Non-pigmented ciliary epithelial cell (primary cell): ENCODE data around the gene CAND2.
"Not testable (repeated sequence)": the region's sequence is repeated elsewhere in the genome, so short reads cannot be mapped to it uniquely, and the experiment has no call there.

ENCODE experiments used
- DNase-seq: peaks from one replicate; pipeline ENCODE4 v3.0.0-alpha.2; 2010; ENCODE audit warnings: low read depth

The CAND2 gene

DNA sequence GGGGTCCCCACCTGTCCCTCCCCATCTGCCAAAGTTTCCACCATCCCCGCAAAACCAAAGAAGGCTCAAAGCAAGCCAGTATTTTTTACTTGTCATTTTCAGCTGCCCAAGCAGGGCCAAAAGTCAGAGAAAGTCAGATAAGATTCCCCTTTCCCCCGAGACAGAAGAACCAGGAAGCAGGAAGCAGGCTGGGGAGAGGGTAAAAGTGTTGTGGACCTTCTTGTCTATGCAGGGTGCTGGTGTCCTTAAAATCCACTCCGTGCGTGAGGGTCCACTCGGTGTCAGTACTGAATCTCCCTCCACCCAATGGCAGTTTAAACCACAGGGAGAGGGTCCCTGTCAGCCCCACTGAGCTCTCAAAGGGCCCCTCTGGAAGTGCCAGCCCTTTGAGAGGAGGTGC, 65.1 kb downstream of the CAND2 start:
- DNase-seq = no peak

DNA sequence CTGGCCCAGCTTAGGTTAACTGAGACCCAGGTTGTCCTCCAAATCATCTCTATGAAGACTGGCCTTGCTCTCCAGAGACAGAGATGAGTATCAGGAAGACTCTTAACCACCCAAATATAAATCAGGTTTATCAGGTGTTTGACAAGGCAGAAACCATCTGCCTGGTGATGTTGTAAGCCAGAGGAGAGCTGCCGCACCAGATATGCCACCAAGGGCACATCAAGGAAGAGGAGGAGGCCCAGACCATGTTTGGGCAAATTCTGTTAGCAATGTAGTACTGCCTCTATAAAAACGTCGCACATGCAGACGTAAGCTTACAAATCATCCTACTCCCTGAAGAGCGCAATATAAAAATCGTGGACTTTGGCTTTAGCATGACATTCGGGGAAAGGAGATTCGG, 65.9 kb downstream of the CAND2 start:
- no peak for DNase-seq

DNA sequence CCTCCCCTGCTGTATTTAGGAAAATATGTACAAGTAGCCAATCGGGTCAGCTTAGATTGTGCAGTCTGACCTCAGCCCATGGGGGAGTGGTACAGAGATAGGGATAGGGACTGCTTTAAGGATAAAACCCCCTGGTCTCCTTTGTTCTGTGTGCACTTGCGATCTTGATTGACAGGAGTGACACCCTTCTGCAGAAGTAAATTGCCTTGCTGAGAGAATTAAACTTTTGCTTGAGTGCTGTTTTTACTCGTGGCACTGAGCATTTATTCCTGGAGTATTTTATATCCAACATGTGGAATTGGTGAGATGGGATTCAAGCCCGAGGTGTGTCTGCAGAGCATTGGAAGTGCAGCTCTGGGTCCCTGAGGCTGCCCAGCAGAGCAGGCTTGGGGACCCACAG, 68.8 kb downstream of the CAND2 start:
- no peak for DNase-seq

DNA sequence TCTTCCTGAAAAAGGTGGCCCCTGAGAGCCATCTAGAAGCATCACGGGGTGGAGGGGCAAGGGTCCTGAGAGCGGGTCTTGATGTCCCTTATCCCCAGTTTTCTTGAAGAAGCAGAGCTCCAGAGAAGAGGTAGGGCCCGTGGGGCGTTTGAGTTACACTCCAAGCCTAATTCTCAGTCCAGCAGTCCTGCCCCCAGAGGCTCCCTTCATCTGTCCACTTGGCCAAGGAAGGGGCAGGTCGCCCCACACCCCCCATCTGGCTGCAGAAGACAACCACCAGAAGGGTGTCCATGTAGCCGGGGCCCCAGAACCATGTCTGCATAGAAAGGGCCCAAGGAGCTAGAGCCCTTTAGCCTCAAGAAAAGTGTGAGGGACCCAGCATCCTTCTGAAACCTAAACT, 70.4 kb downstream of the CAND2 start:
- no peak for DNase-seq

DNA sequence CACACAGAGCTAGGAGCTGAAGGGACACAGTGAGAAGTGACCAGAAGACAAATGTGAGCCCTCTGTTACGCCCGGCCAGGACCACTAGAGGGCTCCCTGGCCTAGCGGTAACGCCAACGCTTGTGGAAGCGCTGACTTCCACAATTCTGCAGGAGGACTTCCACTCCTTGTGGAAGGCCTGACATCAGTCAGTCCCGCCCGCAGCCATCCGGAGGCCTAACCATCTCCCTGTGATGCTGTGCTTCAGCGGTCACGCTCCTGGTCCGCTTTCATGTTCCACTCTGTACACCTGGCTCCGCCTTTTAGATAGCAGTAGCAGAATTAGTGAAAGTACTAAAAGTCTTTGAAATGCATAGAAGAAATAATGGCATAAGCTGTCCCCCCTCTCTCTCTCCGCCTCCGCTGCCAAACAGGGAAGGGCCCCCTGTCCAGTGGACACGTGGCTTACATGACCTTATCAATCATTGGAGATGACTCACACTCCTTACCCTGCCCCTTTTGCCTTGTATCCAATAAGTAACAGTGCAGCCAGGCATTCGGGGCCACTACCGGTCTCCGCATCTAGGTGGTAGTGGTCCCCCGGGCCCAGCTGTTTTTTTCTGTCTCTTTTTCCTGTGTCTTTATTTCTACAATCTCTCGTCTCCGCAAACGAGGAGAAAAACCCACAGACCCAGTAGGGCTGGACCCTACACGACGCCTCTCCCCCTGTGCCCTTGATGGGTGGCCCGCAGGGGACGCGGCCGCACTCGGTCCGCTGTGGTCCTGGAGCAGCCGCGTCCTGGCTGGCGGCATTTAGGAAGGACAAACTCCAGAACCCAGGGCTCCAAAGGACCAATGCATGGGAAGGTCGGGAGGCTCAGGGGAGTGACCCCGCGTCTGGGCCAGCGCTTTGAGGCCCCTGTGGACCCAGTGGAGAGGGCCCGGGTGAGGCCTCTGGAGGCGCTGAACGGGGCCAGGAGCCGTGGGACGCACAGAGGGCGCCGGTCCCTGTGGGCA, 71.9 kb downstream of the CAND2 start:
- peak; percentile 56 for DNase-seq

DNA sequence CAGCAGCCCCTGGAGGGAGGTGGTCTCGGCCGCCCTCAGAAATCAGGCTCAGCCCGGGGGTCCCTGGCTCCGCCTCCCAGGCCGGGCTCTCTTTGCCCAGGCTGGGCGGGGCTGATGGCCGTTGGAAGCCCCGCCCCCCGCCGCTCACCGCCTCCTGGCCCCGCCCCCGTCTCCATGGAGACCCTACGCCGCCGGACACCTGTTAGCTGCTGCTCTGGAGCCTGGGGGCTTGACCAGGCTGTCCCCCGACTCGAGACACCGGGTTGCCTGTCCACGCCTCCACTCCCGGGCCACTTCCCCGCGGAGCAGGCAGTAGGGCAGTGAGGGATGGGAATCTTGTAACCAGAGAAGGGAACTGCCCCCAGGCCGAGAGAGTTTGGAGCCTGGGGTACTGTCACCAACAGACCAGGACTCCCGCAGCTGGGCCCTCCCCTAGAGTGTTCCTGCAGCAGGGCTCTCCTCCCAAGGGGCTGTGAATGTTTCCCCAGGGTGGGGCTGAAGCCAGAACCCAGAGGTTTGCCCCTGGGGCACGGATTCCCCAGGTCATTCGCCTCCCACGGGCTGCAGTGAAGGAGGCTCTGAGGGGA, 72.6 kb downstream of the CAND2 start:
- no peak for DNase-seq

DNA sequence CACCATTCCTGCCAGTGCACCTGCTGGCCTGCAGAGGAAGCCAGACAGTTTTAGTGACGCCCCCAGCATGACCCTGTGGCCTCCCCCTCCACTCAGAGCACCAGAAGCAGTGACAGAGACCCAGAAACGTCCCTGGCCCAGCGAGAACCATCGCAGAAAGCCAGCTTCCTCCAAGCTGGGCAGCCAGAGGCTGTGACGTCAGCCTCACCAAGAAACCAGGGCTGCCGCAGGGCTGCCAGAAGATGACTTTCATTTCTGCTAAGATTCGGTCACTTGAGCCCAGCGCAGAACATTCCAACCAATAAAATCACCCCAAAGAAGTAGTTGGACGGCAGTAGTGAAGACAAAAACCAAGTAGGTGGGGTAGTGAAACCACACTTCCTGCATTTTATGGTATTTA, 74.5 kb downstream of the CAND2 start:
- DNase-seq = no peak

DNA sequence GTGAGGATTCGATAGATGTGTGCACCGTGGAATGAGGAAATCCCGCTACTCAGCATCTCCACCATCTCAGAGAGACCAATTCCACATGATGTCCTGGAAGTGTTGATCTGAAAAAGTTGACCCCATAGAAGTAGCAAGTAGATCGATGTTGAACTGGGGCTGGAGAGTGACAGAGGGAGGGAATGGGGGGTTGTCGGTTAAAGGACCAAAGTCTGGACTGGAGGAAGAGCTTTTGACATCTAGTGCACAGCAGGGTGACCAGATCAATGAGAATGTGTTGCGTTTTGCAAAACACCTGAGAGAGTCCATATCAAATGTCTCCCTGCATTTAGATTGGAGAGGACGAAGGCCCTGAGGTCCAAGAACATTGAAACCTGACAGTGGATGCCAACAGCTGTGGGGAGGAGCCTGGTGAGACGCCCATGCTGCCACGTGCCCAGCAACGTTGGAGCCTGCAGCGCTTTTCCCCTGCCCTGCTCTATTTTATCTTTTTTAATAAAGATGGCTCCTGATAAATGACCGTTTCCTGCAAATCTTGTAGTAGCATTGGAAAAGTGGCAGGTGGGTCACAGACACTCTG, 75.0 kb downstream of the CAND2 start:
- no peak for DNase-seq

DNA sequence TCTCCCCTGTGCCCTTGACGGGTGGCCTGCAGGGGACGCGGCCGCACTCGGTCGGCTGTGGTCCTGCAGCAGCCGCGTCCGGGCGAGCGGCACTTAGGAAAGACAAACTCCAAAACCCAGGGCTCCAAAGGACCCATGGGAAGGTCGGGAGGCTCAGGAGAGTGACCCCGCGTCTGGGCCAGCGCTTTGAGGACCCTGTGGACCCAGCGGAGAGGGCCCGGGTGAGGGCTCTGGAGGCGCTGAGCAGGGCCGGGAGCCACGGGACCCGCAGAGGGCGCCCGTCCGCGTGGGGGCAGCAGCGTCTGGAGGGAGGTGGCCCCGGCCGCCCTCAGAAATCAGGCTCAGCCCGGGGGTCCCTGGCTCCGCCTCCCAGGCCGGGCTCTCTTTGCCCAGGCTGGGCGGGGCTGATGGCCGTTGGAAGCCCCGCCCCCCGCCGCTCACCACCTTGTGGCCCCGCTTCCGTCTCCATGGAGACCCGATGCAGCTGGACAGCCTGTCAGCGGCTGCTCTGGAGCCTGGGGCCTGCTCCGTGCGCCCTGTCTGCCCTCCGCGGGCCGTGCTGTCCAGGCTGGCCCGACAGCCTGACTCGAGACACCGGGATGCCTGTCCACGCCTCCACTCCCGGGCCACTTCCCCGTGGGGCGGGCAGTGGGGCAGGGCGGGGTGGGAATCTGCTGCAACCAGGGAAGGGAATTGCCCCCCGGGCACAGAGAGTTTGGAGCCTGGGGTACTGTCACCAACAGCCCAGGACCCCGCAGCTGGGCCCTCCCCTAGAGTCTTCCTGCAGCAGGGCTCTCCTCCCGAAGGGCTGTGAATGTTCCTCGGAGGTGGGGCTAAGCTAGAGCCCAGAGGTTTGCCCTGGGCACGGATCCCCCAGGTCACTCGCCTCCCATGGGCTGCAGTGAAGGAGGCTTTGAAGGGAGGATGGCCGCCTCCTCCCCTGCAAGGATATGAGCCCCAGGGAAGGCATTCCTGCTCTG, 79.7 kb downstream of the CAND2 start:
- no peak for DNase-seq

DNA sequence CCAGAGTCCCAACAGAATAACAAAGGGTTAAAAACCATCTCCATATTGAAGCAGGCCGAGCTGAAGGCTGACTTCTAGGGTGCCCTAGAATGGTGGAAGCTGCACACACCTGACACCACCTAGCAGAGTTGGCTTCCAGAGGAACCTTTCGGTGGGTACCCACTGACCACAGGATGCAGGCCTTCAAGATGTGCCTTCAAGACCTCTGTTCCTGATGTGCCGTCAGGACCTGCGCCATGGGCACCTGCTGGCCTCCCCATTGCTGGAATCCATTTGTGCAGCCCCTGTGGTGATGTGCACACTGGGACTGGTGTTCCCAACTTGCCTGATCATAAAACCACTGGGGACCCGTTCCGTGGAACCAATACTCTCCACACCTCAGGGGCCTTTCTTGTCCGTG, 80.6 kb downstream of the CAND2 start:
- DNase-seq = no peak

DNA sequence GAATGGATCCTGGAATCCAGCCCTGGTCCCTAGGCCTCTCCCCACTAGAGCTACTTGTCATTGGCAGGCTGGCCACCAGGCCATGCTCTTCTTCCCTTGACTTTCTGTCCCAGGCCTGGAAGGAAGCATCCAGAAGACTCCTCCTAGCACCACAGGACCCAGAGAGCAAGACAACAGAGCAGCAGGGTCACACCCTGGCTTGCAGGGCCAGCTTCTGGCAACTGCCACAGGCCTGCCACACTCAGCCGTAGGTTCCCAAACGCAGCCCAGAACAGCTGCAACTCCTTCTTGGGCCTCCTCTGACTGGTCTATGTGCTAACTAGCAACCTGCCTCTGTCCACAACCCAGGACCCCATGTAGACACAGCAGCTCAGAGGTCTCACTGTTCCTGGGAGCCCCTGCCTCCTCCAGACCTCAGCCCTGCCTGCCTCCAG, 81.7 kb downstream of the CAND2 start:
- no peak for DNase-seq

DNA sequence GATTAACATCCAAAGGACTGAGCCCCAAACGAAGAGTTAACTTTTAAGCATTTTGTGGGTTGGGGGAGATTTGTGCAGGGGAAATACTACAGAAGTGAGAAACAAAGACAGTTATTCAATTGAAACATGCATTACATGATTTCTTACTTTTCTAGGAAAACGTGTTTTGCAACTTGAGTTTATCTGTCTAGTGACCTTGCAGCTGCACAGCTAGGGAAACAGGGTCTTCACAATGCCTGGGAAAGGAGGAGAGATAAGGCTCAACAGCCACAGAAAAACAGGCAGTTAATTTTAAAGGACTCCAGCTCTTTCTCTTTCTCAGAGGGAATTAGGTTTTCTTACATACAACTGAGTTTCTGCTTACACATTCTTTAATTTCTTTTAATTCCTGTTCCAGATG, 82.3 kb downstream of the CAND2 start:
- not testable (repeated sequence) for DNase-seq

DNA sequence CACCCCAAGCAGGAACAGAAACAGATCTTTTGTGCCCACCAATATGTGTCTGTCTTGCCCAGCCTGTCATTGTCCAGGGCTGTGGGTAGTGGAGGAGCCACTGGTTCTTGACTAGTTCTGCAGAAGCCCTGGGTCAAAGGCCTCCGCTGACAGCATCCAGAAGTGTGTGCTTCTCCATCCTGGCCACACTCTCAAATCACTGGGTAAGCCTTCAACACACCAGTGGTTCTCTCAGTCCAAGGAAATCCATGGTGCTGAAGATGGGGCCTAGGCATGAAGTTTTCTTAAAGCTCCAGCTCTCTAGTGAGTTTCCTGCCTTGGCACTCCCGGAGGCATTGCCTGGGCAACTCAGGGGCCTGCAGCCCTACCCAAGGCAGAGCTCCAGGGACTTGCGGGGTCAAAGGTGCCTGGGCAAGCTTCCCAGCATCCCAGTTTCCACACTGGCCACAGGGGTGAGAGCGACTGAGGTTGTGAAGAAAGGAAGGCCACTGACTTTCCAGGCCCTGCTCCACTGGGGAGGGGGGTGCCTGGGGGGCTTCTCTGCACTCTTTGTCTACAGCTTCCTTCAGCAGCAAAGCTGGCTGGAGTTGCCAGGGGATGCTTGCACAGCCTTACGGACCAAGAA, 82.8 kb downstream of the CAND2 start:
- no peak for DNase-seq

DNA sequence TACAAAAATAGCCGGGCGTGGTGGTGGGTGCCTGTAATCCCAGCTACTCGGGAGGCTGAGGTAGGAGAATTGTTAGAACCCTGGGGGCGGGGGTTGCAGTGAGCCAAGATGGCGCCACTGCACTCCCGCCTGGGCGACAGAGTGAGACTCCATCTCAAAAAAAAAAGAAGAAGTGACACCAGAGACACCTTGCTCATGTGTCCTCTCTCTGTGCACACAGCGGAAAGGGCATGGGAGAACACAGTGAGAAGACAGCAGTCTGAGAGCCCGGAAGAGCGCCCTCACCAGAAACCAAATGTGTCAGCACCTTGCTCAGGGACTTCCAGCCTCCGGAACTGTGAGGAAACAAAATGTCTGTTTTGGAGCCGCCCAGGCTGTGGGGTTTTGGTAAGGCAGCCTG, 85.4 kb downstream of the CAND2 start:
- DNase-seq = not testable (repeated sequence)

DNA sequence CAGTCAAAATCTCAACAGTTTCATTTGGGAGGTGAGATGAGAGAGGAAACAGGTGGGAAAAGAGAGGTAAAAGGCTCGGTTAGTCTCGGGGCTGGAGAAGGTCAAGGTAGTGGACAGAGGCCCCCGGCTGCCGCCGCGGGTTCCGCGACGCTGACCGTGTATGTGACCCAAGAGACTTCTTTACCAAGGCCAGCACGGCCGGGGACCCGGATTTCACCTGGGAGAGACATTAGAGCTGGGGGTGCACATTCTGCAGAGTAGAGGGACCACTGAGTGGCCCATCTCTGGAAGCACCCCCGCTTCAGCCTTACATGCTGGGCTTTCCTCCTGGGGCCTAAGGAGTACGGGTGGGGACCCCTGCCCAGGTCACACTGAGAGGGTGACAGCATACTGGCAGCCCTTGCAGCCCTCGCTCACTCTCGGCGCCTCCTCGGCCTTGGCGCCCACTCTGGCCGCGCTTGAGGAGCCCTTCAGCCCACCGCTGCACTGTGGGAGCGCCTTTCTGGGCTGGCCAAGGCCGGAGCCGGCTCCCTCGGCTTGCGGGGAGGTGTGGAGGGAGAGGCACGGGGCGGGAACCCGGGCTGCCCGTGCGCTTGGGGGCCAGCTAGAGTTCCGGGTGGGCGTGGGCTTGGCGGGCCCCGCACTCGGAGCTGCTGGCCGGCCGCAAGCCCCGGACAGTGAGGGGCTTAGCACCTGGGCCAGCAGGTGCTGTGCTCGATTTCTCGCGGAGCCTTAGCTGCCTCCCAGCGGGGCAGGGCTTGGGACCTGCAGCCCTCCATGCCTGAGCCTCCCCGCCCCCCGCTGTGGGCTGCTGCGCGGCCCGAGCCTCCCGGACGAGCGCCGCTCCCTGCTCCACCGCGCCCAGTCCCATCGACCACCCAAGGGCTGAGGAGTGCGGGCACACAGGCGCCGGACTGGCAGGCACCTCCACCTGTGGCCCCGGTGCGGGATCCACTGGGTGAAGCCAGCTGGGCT, 86.1 kb downstream of the CAND2 start:
- no peak for DNase-seq

DNA sequence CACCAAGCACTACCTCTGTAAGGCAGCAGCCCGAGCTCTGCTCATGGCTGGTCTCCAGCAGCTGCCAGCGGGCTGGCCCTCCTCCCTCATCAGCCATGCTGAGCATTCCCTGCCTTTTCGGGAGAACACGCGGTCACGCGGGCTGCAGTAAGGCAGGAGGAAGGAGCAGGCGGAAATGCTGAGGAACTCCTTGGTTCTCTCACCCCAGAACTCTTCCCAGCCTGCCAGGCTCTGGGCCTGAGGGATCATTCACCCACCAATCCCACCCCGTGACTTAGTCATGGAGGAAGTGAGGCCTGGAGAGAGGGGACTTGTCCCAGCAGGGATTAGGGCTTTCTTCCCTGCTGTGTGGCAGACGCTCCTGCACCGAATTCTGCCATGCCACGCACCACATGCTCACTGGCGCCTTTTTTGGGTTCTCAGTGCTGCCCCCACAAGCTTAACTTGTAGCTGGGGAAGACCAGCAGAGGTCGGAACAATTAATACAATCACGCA, 87.8 kb downstream of the CAND2 start:
- DNase-seq = no peak
